OCI-LY7 (cell line): ENCODE measurements around the gene SYNM.

ENCODE experiments used
- CTCF ChIP-seq: fragments of 200-600 bp; sonication (generic); conservative IDR thresholded peaks from 2 replicates; pipeline ENCODE4 v1.5.1; 2014; ENCODE audit warnings: mild to moderate bottlenecking, antibody characterized with exemption, low read length, moderate library complexity, mixed read lengths
- EZH2phosphoT487 ChIP-seq: fragments of 200-600 bp; sonication (generic); IDR thresholded peaks from 2 replicates; pipeline ENCODE4 v1.6.1; 2018; ENCODE audit warnings: low read depth, borderline replicate concordance, mild to moderate bottlenecking, mixed run types, antibody characterized with exemption, low read length, moderate library complexity, mixed read lengths

DNA sequence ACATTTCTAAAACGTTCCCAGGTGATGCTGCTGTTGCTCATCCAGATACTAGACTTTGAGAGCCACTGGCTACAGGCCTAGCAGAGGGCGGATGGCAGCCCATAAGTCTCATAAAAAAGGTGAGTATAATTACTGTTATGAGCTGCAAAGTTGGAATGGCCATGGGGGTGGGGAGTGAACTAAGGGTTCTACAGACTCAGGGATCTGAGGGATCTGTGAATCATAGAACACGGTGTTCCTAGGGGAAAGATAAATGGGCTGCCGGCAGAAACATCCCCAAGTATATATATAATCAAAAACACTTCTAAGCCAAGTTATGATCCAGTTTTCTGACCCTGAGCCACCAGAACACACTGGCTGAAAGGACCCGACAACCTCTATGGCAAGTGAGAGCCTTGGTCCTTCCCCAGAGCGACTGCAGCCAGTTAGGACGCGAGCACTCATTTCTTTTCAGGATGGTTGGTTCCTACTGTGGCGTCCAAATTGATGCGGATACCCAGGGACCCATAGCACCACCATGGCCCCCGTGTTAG lies 7.9 kb upstream of the SYNM start:
- no peak for TF ChIP-seq CTCF
- TF ChIP-seq EZH2phosphoT487: no peak
